H1 (cell line): ENCODE results near the gene SLC51B. TPM values are rescaled to one million over a fixed set of nuclear protein-coding genes. Genes with fewer than 3 reads are reported as not detected.

Experiments used
- CTCF ChIA-PET: fragments of 300-600 bp; sonication (Branson Sonifier 250); formaldehyde crosslinking; loops from one replicate; lab custom pipeline; 2021; ENCODE audit not compliant: partially characterized antibody; lab: Charles Lee
- POLR2A ChIA-PET: fragments of 300-600 bp; sonication (Branson Sonifier 250); formaldehyde crosslinking; loops from one replicate; lab custom pipeline; 2021; ENCODE audit warnings: inconsistent platforms; ENCODE audit not compliant: partially characterized antibody; lab: Charles Lee
- DNase-seq, 2 experiments: peaks; one replicate each; pipeline versions ENCODE4 v3.0.0 to v3.0.0-alpha.2; 2010 to 2022; ENCODE audit warnings: low spot score in 2 of 2, low read depth in 1 of 2, mixed read lengths in 1 of 2
- FAIRE-seq: peaks from 2 replicates; lab custom pipeline; 2011; peaks lifted over from hg19 to GRCh38; lab: Jason Lieb, UNC
- H2AFZ ChIP-seq: 2 replicates; pipeline ENCODE4 v1.8.1; 2012; ENCODE audit warnings: low read length, inconsistent platforms
- H2AK5ac ChIP-seq: 2 replicates; pipeline ENCODE4 v1.6.1; 2013; ENCODE audit warnings: low read depth, low read length
- H2BK120ac ChIP-seq: replicated peaks from 2 replicates; pipeline ENCODE3; 2013; ENCODE audit warnings: low read depth, low read length, inconsistent platforms
- H2BK12ac ChIP-seq: 2 replicates; pipeline ENCODE4 v1.6.1; 2013; ENCODE audit warnings: low read depth, low read length
- H2BK15ac ChIP-seq: 2 replicates; pipeline ENCODE4 v1.6.1; 2013; ENCODE audit warnings: low read length
- H2BK20ac ChIP-seq: 2 replicates; pipeline ENCODE4 v1.6.1; 2013; ENCODE audit warnings: low read length
- H2BK5ac ChIP-seq: 2 replicates; pipeline ENCODE4 v1.6.1; 2013; ENCODE audit warnings: low read depth, low read length
- H3K14ac ChIP-seq: 2 replicates; pipeline ENCODE4 v1.6.1; 2013; ENCODE audit warnings: inconsistent platforms; ENCODE audit not compliant: insufficient read length
- H3K18ac ChIP-seq: 2 replicates; pipeline ENCODE4 v1.6.1; 2013; ENCODE audit warnings: low read length; ENCODE audit errors: extremely low read depth
- H3K23ac ChIP-seq: 2 replicates; pipeline ENCODE4 v1.6.1; 2013; ENCODE audit warnings: inconsistent platforms; ENCODE audit not compliant: insufficient read length
- H3K23me2 ChIP-seq: 2 replicates; pipeline ENCODE4 v1.6.1; 2013; ENCODE audit warnings: low read depth, low read length
- H3K27ac ChIP-seq: 2 replicates; pipeline ENCODE4 v1.6.1; 2011; ENCODE audit warnings: low read depth, low read length, inconsistent platforms
- H3K27me3 ChIP-seq, 4 experiments: replicated peaks in 1 of 4; 1 replicate in 1 of 4; 2 replicates in 3 of 4; pipeline versions ENCODE4 v1.6.1 to v1.8.1; 2011 to 2013; ENCODE audit warnings: low read length in 3 of 4, mild to moderate bottlenecking in 3 of 4, inconsistent platforms in 2 of 4, mixed read lengths in 2 of 4, moderate library complexity in 1 of 4; ENCODE audit not compliant: control insufficient read depth in 3 of 4, insufficient read depth in 3 of 4; ENCODE audit errors: extremely low read depth in 1 of 4
- H3K36me3 ChIP-seq, 4 experiments: 2 replicates each; pipeline versions ENCODE4 v1.6.1 to v1.8.1; 2011 to 2013; ENCODE audit warnings: mild to moderate bottlenecking in 4 of 4, low read length in 3 of 4, moderate library complexity in 2 of 4, control low read depth in 1 of 4, inconsistent platforms in 1 of 4; ENCODE audit not compliant: insufficient read depth in 4 of 4, control insufficient read depth in 2 of 4
- H3K4ac ChIP-seq: replicated peaks from 2 replicates; pipeline ENCODE3; 2013; ENCODE audit warnings: low read length, low read depth, mixed read lengths, inconsistent platforms; ENCODE audit not compliant: insufficient read length
- H3K4me1 ChIP-seq, 4 experiments: replicated peaks in 1 of 4; 1 replicate in 1 of 4; 2 replicates in 3 of 4; pipeline versions ENCODE4 v1.6.1 to v1.8.1; 2011 to 2013; ENCODE audit warnings: low read length in 3 of 4, inconsistent platforms in 2 of 4, mixed read lengths in 1 of 4; ENCODE audit not compliant: insufficient read depth in 4 of 4, control insufficient read depth in 3 of 4
- H3K4me2 ChIP-seq, 2 experiments: 2 replicates each; pipeline versions ENCODE4 v1.6.1 to v1.8.1; 2011 to 2013; ENCODE audit warnings: low read depth in 2 of 2, low read length in 2 of 2, control low read depth in 1 of 2, inconsistent platforms in 1 of 2, mild to moderate bottlenecking in 1 of 2; ENCODE audit not compliant: insufficient read depth in 1 of 2
- H3K4me3 ChIP-seq, 4 experiments: fragments of 200-600, 300-600 bp in 1 of 4; sonication (generic), shearing (Covaris generic), sonication (Bioruptor Twin) in 1 of 4; 2 replicates each; pipeline versions ENCODE4 v1.5.1 to v1.8.1; 2011 to 2016; ENCODE audit warnings: low read length in 4 of 4, low read depth in 3 of 4, control low read depth in 2 of 4, inconsistent platforms in 2 of 4, mild to moderate bottlenecking in 2 of 4, mixed read lengths in 1 of 4, moderate library complexity in 1 of 4; ENCODE audit not compliant: insufficient read depth in 2 of 4; ENCODE audit errors: extremely low read depth in 1 of 4
- H3K56ac ChIP-seq: replicated peaks from 2 replicates; pipeline ENCODE3; 2013; ENCODE audit warnings: low read depth, mild to moderate bottlenecking, mixed read lengths, low read length, inconsistent platforms; ENCODE audit not compliant: insufficient read length
- H3K79me1 ChIP-seq: 2 replicates; pipeline ENCODE4 v1.6.1; 2013; ENCODE audit warnings: low read depth, low read length, control low read depth
- H3K79me2 ChIP-seq, 2 experiments: 2 replicates each; pipeline versions ENCODE4 v1.6.1 to v1.8.1; 2012 to 2013; ENCODE audit warnings: low read length in 2 of 2, mild to moderate bottlenecking in 2 of 2, inconsistent platforms in 1 of 2; ENCODE audit not compliant: insufficient read depth in 2 of 2, control insufficient read depth in 1 of 2
- H3K9ac ChIP-seq, 4 experiments: replicated peaks in 1 of 4; 1 replicate in 1 of 4; 2 replicates in 3 of 4; pipeline versions ENCODE4 v1.6.1 to v1.8.1; 2011 to 2013; ENCODE audit warnings: low read depth in 3 of 4, low read length in 3 of 4, control low read depth in 2 of 4, mild to moderate bottlenecking in 2 of 4, moderate library complexity in 2 of 4, inconsistent platforms in 1 of 4; ENCODE audit errors: extremely low read depth in 1 of 4
- H3K9me3 ChIP-seq, 2 experiments: 2 replicates each; pipeline versions ENCODE4 v1.6.1 to v1.8.1; 2012 to 2013; ENCODE audit warnings: mild to moderate bottlenecking in 2 of 2, moderate library complexity in 2 of 2, control low read depth in 1 of 2, inconsistent platforms in 1 of 2, low read depth in 1 of 2, low read length in 1 of 2, mixed read lengths in 1 of 2; ENCODE audit not compliant: insufficient read depth in 2 of 2
- H4K20me1 ChIP-seq, 2 experiments: replicated peaks in 1 of 2; 2 replicates each; pipeline versions ENCODE3 to v1.8.1; 2011 to 2013; ENCODE audit warnings: inconsistent platforms in 2 of 2, low read length in 2 of 2, mild to moderate bottlenecking in 1 of 2; ENCODE audit not compliant: insufficient read depth in 2 of 2, control insufficient read depth in 1 of 2
- H4K5ac ChIP-seq: 2 replicates; pipeline ENCODE4 v1.6.1; 2013; ENCODE audit warnings: low read length, low read depth, mixed read lengths, inconsistent platforms; ENCODE audit not compliant: insufficient read length
- H4K8ac ChIP-seq: 2 replicates; pipeline ENCODE4 v1.8.0; 2013; ENCODE audit warnings: mild to moderate bottlenecking, moderate library complexity, low read length, inconsistent platforms; ENCODE audit not compliant: insufficient read depth; ENCODE audit errors: extremely low read depth
- H4K91ac ChIP-seq: replicated peaks from 2 replicates; pipeline ENCODE3; 2013; ENCODE audit warnings: low read length, mixed read lengths, inconsistent platforms; ENCODE audit not compliant: insufficient read length
- CHD1 ChIP-seq: IDR thresholded peaks from 2 replicates; pipeline ENCODE4 v1.6.1; 2012; ENCODE audit warnings: low read depth, low read length, improper control_type of control experiment
- CHD2 ChIP-seq: IDR thresholded peaks from 2 replicates; pipeline ENCODE4 v1.6.1; 2012; ENCODE audit warnings: low read length, improper control_type of control experiment
- CREB1 ChIP-seq: IDR thresholded peaks from 2 replicates; pipeline ENCODE4 v1.6.1; 2012; ENCODE audit warnings: inconsistent platforms
- JUN ChIP-seq: IDR thresholded peaks from 2 replicates; pipeline ENCODE4 v1.6.1; 2011; ENCODE audit warnings: low read depth, mild to moderate bottlenecking, improper control_type of control experiment, low read length
- KDM1A ChIP-seq: fragments of 200-600, 300-600 bp; sonication (generic); IDR thresholded peaks from 2 replicates; pipeline ENCODE4 v1.7.1; 2016; ENCODE audit warnings: mild to moderate bottlenecking, low read length, borderline replicate concordance
- NRF1 ChIP-seq: IDR thresholded peaks from 2 replicates; pipeline ENCODE4 v1.6.1; 2011; ENCODE audit warnings: mild to moderate bottlenecking, low read depth, low read length, improper control_type of control experiment
- RNF2 ChIP-seq: fragments of 200-900, 300-1000 bp; sonication (generic); IDR thresholded peaks from 2 replicates; pipeline ENCODE4 v1.7.1; 2016; ENCODE audit warnings: borderline replicate concordance, low read depth, mild to moderate bottlenecking, antibody characterized with exemption, low read length; ENCODE audit not compliant: poor library complexity, severe bottlenecking; ENCODE audit errors: missing control alignments
- SIN3A ChIP-seq, 2 experiments: IDR thresholded peaks in 1 of 2; conservative IDR thresholded peaks in 1 of 2; 2 replicates each; pipeline ENCODE4 v1.6.1; 2011 to 2012; ENCODE audit warnings: low read length in 2 of 2, improper control_type of control experiment in 1 of 2, low read depth in 1 of 2, mild to moderate bottlenecking in 1 of 2
- SP4 ChIP-seq: IDR thresholded peaks from 2 replicates; pipeline ENCODE4 v1.6.1; 2012; ENCODE audit warnings: low read length, inconsistent platforms
- SRF ChIP-seq: IDR thresholded peaks from 2 replicates; pipeline ENCODE4 v1.6.1; 2011; ENCODE audit warnings: mild to moderate bottlenecking, low read depth, low read length, moderate library complexity
- YY1 ChIP-seq: IDR thresholded peaks from 2 replicates; pipeline ENCODE4 v1.6.1; 2011; ENCODE audit warnings: low read depth, mild to moderate bottlenecking, low read length
- WGBS, 2 experiments: shearing (Covaris generic) in 1 of 2; methylation state at CpG; one replicate each; pipeline versions ENCODE4 v1.1.6 to v1.1.7; 2013 to 2015; ENCODE audit warnings: low lambda C conversion rate in 2 of 2, mixed read lengths in 2 of 2, inconsistent platforms in 1 of 2, low coverage in 1 of 2, missing lambda C conversion rate in 1 of 2; ENCODE audit not compliant: insufficient replicate concordance in 2 of 2, insufficient coverage in 1 of 2, insufficient read length in 1 of 2; ENCODE audit errors: extremely low coverage in 1 of 2, missing lambda C conversion rate in 1 of 2; 5-methylcytosine and 5-hydroxymethylcytosine counted together
- polyA plus RNA-seq, 7 experiments: library from polyadenylated mRNA; depleted of rRNA in 3 of 7; stranded (reverse) in 5 of 7; unstranded in 2 of 7; fragments of >200 nt in 5 of 7; fragments of 200-250 nt in 2 of 7; gene quantifications; 1 replicate in 5 of 7; 2 replicates in 1 of 7; 4 replicates in 1 of 7; pipeline versions ENCODE4 v1.2.1 to v1.2.3, GENCODE V29; 2011 to 2013; ENCODE audit warnings: missing spikeins in 2 of 7, mixed read lengths in 2 of 7
- total RNA-seq: library from RNA; stranded (reverse); fragmentation: NEBNext Ultra II Directional; extraction: Animal tissue kit (Norgen Biotek cat#: 25700); gene quantifications from 2 replicates; pipeline ENCODE4 v1.2.1, GENCODE V29; 2021

The SLC51B gene
- total and polyA plus RNA-seq, 2 of the 8 experiments (the other 6 are each of a cell fraction or from before 2014, with no cell fraction given) = not detected

DNA sequence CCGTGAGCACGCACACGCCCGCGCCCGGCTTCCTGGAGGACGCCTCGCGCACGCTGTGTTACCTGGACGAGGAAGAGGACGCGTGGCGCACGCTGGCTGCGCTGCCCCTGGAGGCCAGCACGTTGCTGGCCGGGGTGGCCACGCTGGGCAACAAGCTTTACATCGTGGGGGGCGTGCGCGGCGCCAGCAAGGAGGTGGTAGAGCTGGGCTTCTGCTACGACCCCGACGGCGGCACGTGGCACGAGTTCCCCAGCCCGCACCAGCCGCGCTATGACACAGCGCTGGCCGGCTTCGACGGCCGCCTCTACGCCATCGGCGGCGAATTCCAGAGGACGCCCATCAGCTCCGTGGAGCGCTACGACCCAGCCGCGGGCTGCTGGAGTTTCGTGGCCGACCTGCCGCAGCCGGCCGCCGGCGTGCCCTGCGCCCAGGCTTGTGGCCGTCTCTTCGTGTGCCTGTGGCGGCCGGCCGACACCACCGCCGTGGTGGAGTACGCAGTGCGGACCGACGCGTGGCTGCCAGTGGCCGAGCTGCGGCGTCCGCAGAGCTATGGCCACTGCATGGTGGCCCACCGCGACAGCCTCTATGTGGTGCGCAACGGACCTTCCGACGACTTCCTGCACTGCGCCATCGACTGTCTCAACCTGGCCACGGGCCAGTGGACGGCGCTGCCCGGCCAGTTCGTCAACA lies 32.2 kb downstream of the SLC51B start:
- Histone ChIP-seq H3K27me3 (peaks cover 0 to 9% (median 8%) of the 10 kb centered on the region in 4 experiments; a peak in 5 of 7 replicates), H2BK120ac (no peak overlapping the region), H2BK15ac (0 out of 2 replicates have a peak overlapping the region, but pooled peaks have one; percentile 61), H2AK5ac (no peak overlapping the region), H2BK5ac (no peak overlapping the region), H3K4me2 (0 out of 4 replicates have a peak overlapping the region, but pooled peaks of 1 of the 2 experiments have one; percentile 39), H3K27ac (no peak overlapping the region), H3K36me3 (no peaks in the 10 kb centered on the region), H3K4me1 (peaks cover 1 to 7% (median 4%) of the 10 kb centered on the region in 4 experiments; a peak in 5 of 7 replicates), H3K23ac (no peak overlapping the region), H3K56ac (no peak overlapping the region), H2BK12ac (peak overlapping the region; percentile 80; the same call in 1 of the 2 replicates), H4K5ac (no peak overlapping the region), H3K9me3 (peaks cover 3% of the 10 kb centered on the region in 2 experiments; a peak in 2 of 4 replicates), H2AFZ (no peak overlapping the region), H3K4ac (no peak overlapping the region), H3K18ac (peak overlapping the region; percentile 60; the same call in 1 of the 2 replicates), H3K79me1 (no peaks in the 10 kb centered on the region), H4K91ac (peak overlapping the region; percentile 34), H4K20me1 (no peaks in the 10 kb centered on the region), H3K4me3 (no peak overlapping the region), H3K23me2 (no peaks in the 10 kb centered on the region; the same call in 1 of the 2 replicates), H4K8ac (peak overlapping the region; percentile 79; the same call in 1 of the 2 replicates), H3K79me2 (no peaks in the 10 kb centered on the region), H3K14ac (no peak overlapping the region), H3K9ac (no peak overlapping the region), H2BK20ac (peak overlapping the region; percentile 90; the same call in 1 of the 2 replicates)
- CTCF ChIA-PET = interaction anchor here (0.5 to 32.9 kb wide), 12 partner anchors 8 to 1009 kb away, joined by 3 to 1213 read pairs (median 8); partner anchors contain the start of genes RASL12 and SLC51B
- no peak for FAIRE-seq
- WGBS, 2 experiments = 84% methylated on average over 65 of the region's 85 CpGs; no CpG with 5 or more reads in 1 of the 2 experiments
- no peak for DNase-seq
- POLR2A ChIA-PET = interaction anchor here (0.5 to 14.5 kb wide), 6 partner anchors 10 to 410 kb away, joined by 3 to 93 read pairs (median 4); partner anchors contain the start of genes RASL12 and RNU5B-1
- no peak for TF ChIP-seq YY1
- TF ChIP-seq RNF2 = no peak
- no peak; a peak in 1 of 4 replicates for TF ChIP-seq SIN3A (conservative IDR thresholded peaks at IDR 0.05 in 1 of 2, IDR thresholded peaks at IDR 0.05 in 1 of 2; ENCODE audit: low read depth in 1 of 2, low read length in 2 of 2)
- no peak for TF ChIP-seq CHD2
- no peak for TF ChIP-seq JUN
- TF ChIP-seq CREB1 = no peak
- TF ChIP-seq KDM1A = 0 out of 2 replicates have a peak, but pooled peaks have one; percentile 21
- TF ChIP-seq SP4 = no peak
- TF ChIP-seq CHD1 = no peak
- TF ChIP-seq NRF1 = no peak
- TF ChIP-seq SRF = no peak
